LNCaP clone FGC (cell line): ENCODE data around the gene CTPS1.

ENCODE experiments used
- DNase-seq: peaks from one replicate; pipeline ENCODE4 v3.0.0-alpha.2; 2011; ENCODE audit warnings: low read depth
- H3K4me3 ChIP-seq: 2 replicates; pipeline ENCODE4 v1.5.1; 2011; ENCODE audit warnings: mild to moderate bottlenecking, low read depth, low read length, control low read depth
- TF ChIP-seq, protein P1 (sequence below): IDR thresholded peaks from 2 replicates; pipeline ENCODE4 v1.5.1; 2012; ENCODE audit warnings: mild to moderate bottlenecking; ENCODE audit not compliant: control insufficient read depth, insufficient read depth; ENCODE audit errors: extremely low read depth

CTPS1 gene

DNA sequence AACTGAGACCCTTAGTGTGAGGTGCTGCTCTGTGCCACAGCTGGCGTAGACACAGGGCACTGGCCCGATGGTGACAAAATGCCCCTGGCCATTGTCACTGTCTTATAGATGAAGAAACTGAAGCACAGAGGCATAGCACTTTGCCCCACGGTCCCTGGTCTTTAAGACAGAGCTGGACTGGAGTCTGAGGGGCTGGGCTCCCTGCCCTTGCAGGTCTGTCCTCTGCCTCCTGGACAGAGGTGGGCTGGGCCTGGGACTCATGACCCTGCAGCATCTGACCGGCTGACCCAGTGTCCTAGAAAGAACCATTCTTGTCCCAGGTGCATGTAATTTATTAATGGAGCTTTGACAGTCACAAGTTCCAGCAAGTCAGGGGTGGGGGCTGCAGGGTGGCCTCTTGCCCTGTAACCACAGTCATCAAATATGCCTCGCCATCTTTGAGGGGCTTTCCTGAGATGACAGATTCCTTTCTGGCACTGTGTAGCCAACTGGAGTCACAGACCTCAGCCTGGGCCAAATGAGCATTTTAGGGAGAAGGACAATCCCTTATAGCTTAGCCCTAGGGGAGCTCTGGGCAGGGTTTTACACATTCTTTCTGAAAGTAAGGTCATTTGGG lies 35.9 kb downstream of the CTPS1 start:
- TF ChIP-seq, protein P1, sequence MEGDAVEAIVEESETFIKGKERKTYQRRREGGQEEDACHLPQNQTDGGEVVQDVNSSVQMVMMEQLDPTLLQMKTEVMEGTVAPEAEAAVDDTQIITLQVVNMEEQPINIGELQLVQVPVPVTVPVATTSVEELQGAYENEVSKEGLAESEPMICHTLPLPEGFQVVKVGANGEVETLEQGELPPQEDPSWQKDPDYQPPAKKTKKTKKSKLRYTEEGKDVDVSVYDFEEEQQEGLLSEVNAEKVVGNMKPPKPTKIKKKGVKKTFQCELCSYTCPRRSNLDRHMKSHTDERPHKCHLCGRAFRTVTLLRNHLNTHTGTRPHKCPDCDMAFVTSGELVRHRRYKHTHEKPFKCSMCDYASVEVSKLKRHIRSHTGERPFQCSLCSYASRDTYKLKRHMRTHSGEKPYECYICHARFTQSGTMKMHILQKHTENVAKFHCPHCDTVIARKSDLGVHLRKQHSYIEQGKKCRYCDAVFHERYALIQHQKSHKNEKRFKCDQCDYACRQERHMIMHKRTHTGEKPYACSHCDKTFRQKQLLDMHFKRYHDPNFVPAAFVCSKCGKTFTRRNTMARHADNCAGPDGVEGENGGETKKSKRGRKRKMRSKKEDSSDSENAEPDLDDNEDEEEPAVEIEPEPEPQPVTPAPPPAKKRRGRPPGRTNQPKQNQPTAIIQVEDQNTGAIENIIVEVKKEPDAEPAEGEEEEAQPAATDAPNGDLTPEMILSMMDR, result no peak
- no peak overlapping the region for H3K4me3 ChIP-seq
- DNase-seq, result no peak

DNA sequence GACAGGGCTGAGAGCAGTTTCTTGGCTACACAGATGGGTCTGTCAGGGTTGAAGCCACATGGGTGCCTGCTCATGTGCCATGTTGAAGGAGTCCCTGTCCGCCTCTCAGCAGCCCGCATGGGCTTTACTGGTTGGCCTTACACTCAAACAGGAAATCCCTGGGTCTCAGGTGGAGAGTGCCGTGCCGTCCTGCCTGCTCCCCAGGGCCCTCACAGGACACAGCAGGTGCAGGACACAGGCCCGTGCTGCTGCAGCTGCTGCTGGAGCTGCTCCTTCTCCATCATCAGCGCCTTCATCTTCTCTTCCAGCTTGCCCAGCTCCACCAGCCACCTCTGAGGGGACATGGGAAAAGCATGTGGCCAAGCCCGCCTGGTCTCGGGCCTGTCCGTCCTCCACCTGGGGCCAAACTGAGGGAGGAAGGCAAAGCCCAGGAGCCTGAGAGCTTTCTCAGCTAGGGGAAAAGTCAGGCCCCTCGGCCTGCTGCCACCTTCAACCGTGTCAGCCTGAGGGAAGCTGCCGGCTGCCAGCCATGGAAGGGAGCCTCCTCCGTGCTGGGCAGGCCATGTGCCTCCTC lies 36.5 kb downstream of the CTPS1 start:
- TF ChIP-seq, protein P1, result no peak
- no peak overlapping the region for H3K4me3 ChIP-seq
- DNase-seq, result no peak

DNA sequence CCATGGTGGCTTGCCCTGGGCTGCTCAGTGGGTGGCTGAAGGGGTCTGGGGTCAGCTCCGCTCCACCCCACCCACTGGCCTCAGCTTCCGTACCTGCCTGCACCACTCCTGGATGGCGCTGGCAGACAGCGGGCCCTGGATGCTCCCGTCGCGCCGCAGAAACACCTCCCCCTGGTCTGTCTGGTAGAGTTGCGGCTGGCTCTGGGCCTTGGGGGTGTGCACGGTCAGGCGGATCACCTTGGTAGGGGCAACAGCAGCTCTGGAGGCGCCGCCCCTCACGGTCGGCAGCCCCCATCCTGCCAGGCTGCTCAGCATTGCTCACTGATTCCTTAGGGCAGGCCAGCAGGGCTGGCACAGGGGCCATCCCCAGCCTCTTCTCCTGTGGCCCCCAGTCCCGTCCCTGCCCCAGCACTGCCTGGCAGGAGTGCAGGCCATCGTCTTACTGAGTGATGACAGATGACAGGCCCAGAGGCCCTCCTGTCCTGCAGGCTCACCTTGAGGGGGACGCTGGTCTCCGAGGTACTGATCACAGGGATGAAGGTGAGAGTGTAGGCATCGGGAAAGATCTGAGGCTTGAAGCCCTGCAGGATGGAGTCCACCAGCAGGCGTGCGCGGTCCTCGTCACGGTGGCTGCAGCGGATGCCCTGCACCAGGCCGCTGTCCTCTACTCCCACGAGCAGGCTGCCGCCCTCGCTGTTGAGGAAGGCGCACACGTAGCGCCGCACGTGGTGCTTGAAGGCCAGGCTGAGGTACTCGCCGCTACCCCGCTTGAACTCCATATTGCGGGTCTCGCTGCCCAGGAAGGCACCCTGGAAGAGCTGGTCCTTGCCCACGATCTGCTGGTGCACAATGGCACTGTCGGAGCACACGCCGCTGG lies 37.9 kb downstream of the CTPS1 start:
- TF ChIP-seq, protein P1, result no peak
- H3K4me3 ChIP-seq, result no peak overlapping the region
- DNase-seq, result no peak

DNA sequence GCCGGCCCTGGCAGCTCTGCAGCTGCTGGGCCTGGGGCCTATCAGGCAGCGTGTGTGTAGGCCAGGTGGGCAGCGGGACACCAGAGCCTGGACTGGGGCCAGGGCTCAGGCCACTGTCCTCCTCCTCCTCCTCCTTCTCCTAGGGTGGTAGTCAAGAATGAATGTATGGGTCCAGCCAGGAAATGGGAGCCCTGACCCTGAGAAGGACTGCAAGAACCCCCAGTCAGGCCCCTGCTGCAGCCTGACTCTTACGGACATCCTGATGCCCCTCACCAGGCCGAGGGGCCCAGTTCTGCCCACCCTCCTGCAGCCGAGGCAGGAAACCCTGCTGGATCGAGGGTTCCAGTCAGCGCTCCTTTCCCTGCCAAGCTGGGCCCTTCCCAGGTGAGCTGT lies 38.5 kb downstream of the CTPS1 start:
- no peak for DNase-seq
- H3K4me3 ChIP-seq, result no peak overlapping the region
- TF ChIP-seq, protein P1, result no peak

DNA sequence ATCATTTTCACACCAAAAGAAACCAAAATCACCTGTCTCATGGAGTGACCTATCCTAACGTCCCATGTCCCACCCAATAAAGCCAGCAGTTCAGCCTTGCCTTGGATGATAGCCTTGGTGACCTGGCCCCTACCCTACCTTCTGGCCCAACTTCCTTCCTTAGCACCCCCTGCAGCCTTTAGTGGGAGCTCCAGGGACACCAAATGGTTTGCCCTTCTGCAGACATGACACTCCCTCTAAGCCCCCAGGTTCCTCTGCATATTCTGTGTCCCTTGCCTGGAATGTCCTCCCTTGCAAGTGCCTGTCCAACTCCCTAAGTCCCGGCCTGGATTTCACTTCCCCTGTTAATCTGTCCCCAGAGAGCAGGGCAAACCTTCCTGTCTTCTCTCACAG lies 39.9 kb downstream of the CTPS1 start:
- H3K4me3 ChIP-seq, result no peak overlapping the region
- TF ChIP-seq, protein P1, result no peak
- DNase-seq, result no peak

DNA sequence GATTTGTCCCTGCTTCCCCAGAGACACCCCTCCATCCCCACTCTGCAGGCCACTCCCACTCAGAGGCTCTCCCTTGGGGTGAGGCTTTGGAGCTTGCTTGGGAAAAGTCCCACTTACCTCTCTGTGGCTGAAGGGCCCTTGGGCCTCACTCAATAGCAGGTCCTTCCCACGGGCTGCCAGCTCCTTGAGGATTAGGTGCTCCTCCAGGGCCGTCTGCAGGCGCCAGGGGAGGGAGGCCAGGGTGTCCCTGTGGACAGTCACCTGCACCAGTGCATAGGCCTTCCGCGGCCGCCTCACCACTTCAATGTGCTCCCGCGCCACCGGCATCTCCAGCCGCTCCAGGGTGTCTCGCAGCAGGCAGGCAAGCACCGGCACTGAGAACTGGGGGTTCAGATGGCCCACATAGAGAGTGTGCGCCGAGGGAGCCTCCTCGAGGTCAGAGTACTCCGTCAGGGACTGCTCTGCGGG lies 40.6 kb downstream of the CTPS1 start:
- no peak for DNase-seq
- TF ChIP-seq, protein P1, result no peak
- no peak overlapping the region for H3K4me3 ChIP-seq
